K562 (cell line): ENCODE data around the gene TRAF3IP1. TPM values are rescaled to one million over a fixed set of nuclear protein-coding genes. Genes with fewer than 3 reads are reported as not detected.

ENCODE experiments used
- AFF4 ChIP-seq: sonication (generic); formaldehyde crosslinking; IDR thresholded peaks from 2 replicates; pipeline ENCODE4 v1.8.0; 2023; ENCODE audit warnings: mild to moderate bottlenecking, missing genetic modification reagents
- ATF1 ChIP-seq, 2 experiments: fragments of 450-650 bp in 1 of 2; IDR thresholded peaks; 2 replicates each; pipeline ENCODE4 v1.6.1; 2016; ENCODE audit warnings: missing compliant biosample characterization in 1 of 2, missing genetic modification characterization in 1 of 2
- E2F8 ChIP-seq: fragments of 450-650 bp; IDR thresholded peaks from 2 replicates; pipeline ENCODE4 v1.7.1; 2018; ENCODE audit warnings: mild to moderate bottlenecking, low read depth; ENCODE audit not compliant: partially characterized antibody
- EP400 ChIP-seq: fragments of 450-650 bp; IDR thresholded peaks from 2 replicates; pipeline ENCODE4 v1.6.1; 2017; ENCODE audit warnings: antibody characterized with exemption, mild to moderate bottlenecking, moderate library complexity
- FOSL1 ChIP-seq: fragments of 200-800 bp; sonication (Bioruptor generic); conservative IDR thresholded peaks from 2 replicates; pipeline ENCODE4 v1.6.1; 2016; ENCODE audit warnings: missing genetic modification characterization, missing compliant biosample characterization
- LEF1 ChIP-seq: fragments of 450-650 bp; IDR thresholded peaks from 2 replicates; pipeline ENCODE4 v1.6.1; 2016; ENCODE audit warnings: mild to moderate bottlenecking
- RBM25 ChIP-seq: fragments of 200-400 bp; formaldehyde crosslinking; IDR thresholded peaks from 2 replicates; pipeline ENCODE4 v1.6.1; 2018; ENCODE audit warnings: low read length, low read depth, moderate library complexity; ENCODE audit not compliant: severe bottlenecking
- RNF2 ChIP-seq: sonication (generic); IDR thresholded peaks from 2 replicates; pipeline ENCODE4 v1.6.1; 2016
- TEAD4 ChIP-seq, 2 experiments: sonication (generic) in 1 of 2; formaldehyde crosslinking in 1 of 2; IDR thresholded peaks; 2 replicates each; pipeline versions ENCODE4 v1.6.1 to v1.8.0; 2012 to 2022; ENCODE audit warnings: borderline replicate concordance in 1 of 2, inconsistent platforms in 1 of 2, low read length in 1 of 2, mild to moderate bottlenecking in 1 of 2, missing genetic modification reagents in 1 of 2
- XRCC4 ChIP-seq: IDR thresholded peaks from one replicate; pipeline ENCODE4 v1.6.1; 2011; ENCODE audit not compliant: insufficient read depth, insufficient read length; ENCODE audit errors: extremely low read depth
- ZBTB5 ChIP-seq: fragments of 450-650 bp; IDR thresholded peaks from 2 replicates; pipeline ENCODE4 v1.6.1; 2017; ENCODE audit warnings: antibody characterized with exemption
- ZBTB9 ChIP-seq: fragments of 450-650 bp; formaldehyde crosslinking; IDR thresholded peaks from 2 replicates; pipeline ENCODE4 v1.4.0; 2020; ENCODE audit warnings: mild to moderate bottlenecking, moderate library complexity
- polyA plus RNA-seq, 8 experiments: library from polyadenylated mRNA; depleted of rRNA in 4 of 8; stranded (reverse) in 5 of 8; unstranded in 3 of 8; fragments of >200 nt; fragmentation: Nextera tagmentation in 2 of 8; fragmentation: Illumina TruSeq in 1 of 8; extraction: Ambion mirVana in 2 of 8; extraction: Trizol in 1 of 8; gene quantifications; 2 replicates each; pipeline versions ENCODE4 v1.2.1 to v1.2.3, GENCODE V29; 2011 to 2014; ENCODE audit warnings: inconsistent platforms in 1 of 8, missing spikeins in 1 of 8
- total RNA-seq, 7 experiments: library from RNA; depleted of rRNA in 6 of 7; stranded (reverse); fragments of >200 nt in 6 of 7; fragmentation: Illumina TruSeq in 2 of 7; extraction: Trizol in 2 of 7; gene quantifications; 2 replicates each; pipeline versions ENCODE4 v1.2.1 to v1.2.3, GENCODE V29; 2011 to 2021; ENCODE audit warnings: low replicate concordance in 1 of 7

TRAF3IP1 gene
- total and polyA plus RNA-seq, 9 of the 15 experiments (the other 6 are each of a cell fraction or from before 2014, with no cell fraction given), result 1.3 to 7.4 (median 3.4) TPM

- TF ChIP-seq RNF2 (peak; percentile 20; the same call in 1 of the 2 replicates), XRCC4 (no peak), AFF4 (CRISPR knock-in tag) (0 out of 2 replicates have a peak, but pooled peaks have one; percentile 37), RBM25 (no peak), ATF1 (CRISPR knock-in tag; IDR thresholded peaks at IDR 0.05) (no peak), ATF1 (tag; IDR thresholded peaks at IDR 0.05) (peak; percentile 30; the same call in 1 of the 2 replicates), FOSL1 (peak; percentile 18; the same call in 1 of the 2 replicates), ZBTB9 (CRISPR knock-in tag) (no peak), TEAD4 (IDR thresholded peaks at IDR 0.05; ENCODE audit: low read length) (peak; percentile 83), TEAD4 (CRISPR knock-in tag; IDR thresholded peaks at IDR 0.05; ENCODE audit: borderline replicate concordance) (no peak), E2F8 (no peak), EP400 (peak; percentile 38), ZBTB5 (no peak), LEF1 (peak; percentile 60; the same call in 1 of the 2 replicates)
Measured at GRCh38 chr2:238420878-238421694, 100.8 kb downstream of the TRAF3IP1 start (continued).
